PC-9 (cell line): Measurements from ENCODE around the gene TMCO4. TPM values are rescaled to one million over a fixed set of nuclear protein-coding genes. Genes with fewer than 3 reads are reported as not detected.

ENCODE experiments used
- BruUV-seq: library from RNA; stranded (reverse); fragments of 400-500 nt; replicated peaks from 2 replicates; lab custom pipeline; 2021; lab: Mats Ljungman, UMichigan
- CTCF ChIA-PET: fragments of 300-600 bp; sonication (Branson Sonifier 250); formaldehyde crosslinking; loops from one replicate; lab custom pipeline; 2022; ENCODE audit warnings: antibody characterized with exemption; lab: Charles Lee
- POLR2A ChIA-PET: fragments of 300-600 bp; sonication (Branson Sonifier 250); formaldehyde crosslinking; loops from one replicate; lab custom pipeline; 2022; ENCODE audit warnings: antibody characterized with exemption; ENCODE audit not compliant: unreplicated experiment; lab: Charles Lee
- DNase-seq, 2 experiments: peaks; one replicate each; pipeline versions ENCODE4 v3.0.0 to v3.0.0-alpha.2; 2015 to 2022; ENCODE audit warnings: mixed read lengths in 1 of 2
- H2AFZ ChIP-seq: fragments of 200-600 bp; sonication (generic); 2 replicates; pipeline ENCODE4 v1.8.1; 2017; ENCODE audit warnings: antibody characterized with exemption
- H3F3A ChIP-seq: fragments of 200-600 bp; sonication (generic); 2 replicates; pipeline ENCODE4 v1.8.1; 2017; ENCODE audit warnings: antibody characterized with exemption, mild to moderate bottlenecking, low read depth; ENCODE audit not compliant: insufficient read depth
- H3K27ac ChIP-seq: fragments of 200-600 bp; sonication (generic); 2 replicates; pipeline ENCODE4 v1.6.1; 2016; ENCODE audit warnings: mixed run types
- H3K27me3 ChIP-seq: fragments of 200-600 bp; sonication (generic); 2 replicates; pipeline ENCODE4 v1.6.1; 2016; ENCODE audit warnings: low read depth, mixed run types; ENCODE audit not compliant: insufficient read depth
- H3K36me3 ChIP-seq: fragments of 200-600 bp; sonication (generic); 2 replicates; pipeline ENCODE4 v1.6.1; 2016; ENCODE audit warnings: low read depth, mixed run types
- H3K4me1 ChIP-seq: fragments of 200-600 bp; sonication (generic); replicated peaks from 2 replicates; pipeline ENCODE4 v1.6.1; 2016; ENCODE audit warnings: mixed run types; ENCODE audit not compliant: insufficient read depth
- H3K4me2 ChIP-seq: fragments of 200-600 bp; sonication (generic); 2 replicates; pipeline ENCODE4 v1.6.1; 2017; ENCODE audit warnings: mixed run types
- H3K4me3 ChIP-seq: fragments of 200-600 bp; sonication (generic); 2 replicates; pipeline ENCODE4 v1.6.1; 2016; ENCODE audit warnings: mixed run types
- H3K79me2 ChIP-seq: fragments of 200-600 bp; sonication (generic); 2 replicates; pipeline ENCODE4 v1.6.1; 2017; ENCODE audit warnings: low read depth, mixed run types
- H3K9me2 ChIP-seq: fragments of 200-600 bp; sonication (generic); 2 replicates; pipeline ENCODE4 v1.8.1; 2017; ENCODE audit warnings: mild to moderate bottlenecking; ENCODE audit not compliant: insufficient read depth
- H3K9me3 ChIP-seq: fragments of 200-600 bp; sonication (generic); 2 replicates; pipeline ENCODE4 v1.8.1; 2016; ENCODE audit warnings: low read depth; ENCODE audit not compliant: insufficient read depth
- H4K20me1 ChIP-seq: fragments of 200-600 bp; sonication (generic); 2 replicates; pipeline ENCODE4 v1.8.1; 2017; ENCODE audit not compliant: insufficient read depth
- CTCF ChIP-seq: fragments of 200-600 bp; sonication (generic); conservative IDR thresholded peaks from 2 replicates; pipeline ENCODE4 v1.6.1; 2017; ENCODE audit warnings: mixed run types, antibody characterized with exemption, mild to moderate bottlenecking, moderate library complexity
- EZH2 ChIP-seq: fragments of 200-600 bp; sonication (generic); IDR thresholded peaks from 2 replicates; pipeline ENCODE4 v1.8.0; 2017; ENCODE audit warnings: antibody characterized with exemption, low read depth
- intact Hi-C: fragments of 100-400 bp; cut with micrococcal nuclease; formaldehyde crosslinking; loops from one replicate; pipeline ENCODE4 v1.10.0; 2022; ENCODE audit not compliant: unreplicated experiment
- total RNA-seq: library from RNA; stranded (reverse); gene quantifications from 2 replicates; pipeline ENCODE4 v1.2.3, GENCODE V29; 2021

Gene TMCO4
- total RNA-seq, 1 experiment from 2014 or later, result 22.6 TPM

GRCh38 chr1:19658186-19658585 lies 141.5 kb downstream of the TMCO4 start:
- no TSS peak for BruUV-seq
- DNase-seq, result no peak
- ChIA-PET CTCF (no interaction called here), POLR2A (no interaction called here)
- H3K79me2 ChIP-seq, result no peaks in the 10 kb centered on the region
- peaks cover 25% of the 10 kb centered on the region for H3F3A ChIP-seq
- intact Hi-C loops, result no loop called here
- H3K36me3 ChIP-seq, result no peaks in the 10 kb centered on the region
- H3K27ac ChIP-seq, result no peak overlapping the region
- H3K9me3 ChIP-seq, result no peaks in the 10 kb centered on the region
- H3K4me2 ChIP-seq, result no peak overlapping the region
- peaks cover 4% of the 10 kb centered on the region for H4K20me1 ChIP-seq
- H3K27me3 ChIP-seq, result no peaks in the 10 kb centered on the region
- no peak overlapping the region for H3K4me3 ChIP-seq
- peaks cover 15% of the 10 kb centered on the region for H3K4me1 ChIP-seq
- no peak for TF ChIP-seq EZH2
- H2AFZ ChIP-seq, result no peak overlapping the region
- no peaks in the 10 kb centered on the region for H3K9me2 ChIP-seq

GRCh38 chr1:19657511-19657910 lies 142.2 kb downstream of the TMCO4 start:
- H4K20me1 ChIP-seq, result peaks cover 4% of the 10 kb centered on the region
- no peaks in the 10 kb centered on the region for H3K27me3 ChIP-seq
- no peak overlapping the region for H3K4me3 ChIP-seq
- POLR2A ChIA-PET, result no interaction called here
- no peak overlapping the region for H2AFZ ChIP-seq
- H3K4me1 ChIP-seq, result peaks cover 15% of the 10 kb centered on the region
- no peaks in the 10 kb centered on the region for H3K9me3 ChIP-seq
- CTCF ChIA-PET, result interaction anchor here (0.7 kb wide), 1 partner anchor 553 kb away, joined by 8 read pairs; no protein-coding TSS in a partner anchor
- intact Hi-C loops, result no loop called here
- BruUV-seq, result TSS peak; percentile 43
- H3K4me2 ChIP-seq, result no peak overlapping the region
- no peaks in the 10 kb centered on the region for H3K79me2 ChIP-seq
- DNase-seq, result no peak
- H3K9me2 ChIP-seq, result no peaks in the 10 kb centered on the region
- H3K27ac ChIP-seq, result no peak overlapping the region
- H3K36me3 ChIP-seq, result no peaks in the 10 kb centered on the region
- no peak for TF ChIP-seq EZH2
- no peak for TF ChIP-seq CTCF
- peaks cover 25% of the 10 kb centered on the region for H3F3A ChIP-seq

- CTCF ChIA-PET, result interaction anchor here (0.7 kb wide), 1 partner anchor 554 kb away, joined by 8 read pairs; no protein-coding TSS in a partner anchor
- H3K4me1 ChIP-seq, result peaks cover 15% of the 10 kb centered on the region
These were observed 142.8 kb downstream of the TMCO4 start for GRCh38 chr1:19656780-19657466.

More at GRCh38 chr1:19656780-19657466, 142.8 kb downstream of the TMCO4 start:
- POLR2A ChIA-PET, result no interaction called here
- H3K4me2 ChIP-seq, result no peak overlapping the region
- no peaks in the 10 kb centered on the region for H3K79me2 ChIP-seq
- no peak overlapping the region for H3K4me3 ChIP-seq
- intact Hi-C loops, result no loop called here
- no peak overlapping the region for H2AFZ ChIP-seq
- no peak for DNase-seq
- H3F3A ChIP-seq, result peaks cover 20% of the 10 kb centered on the region
- H3K9me3 ChIP-seq, result no peaks in the 10 kb centered on the region
- no peaks in the 10 kb centered on the region for H3K36me3 ChIP-seq
- H3K27me3 ChIP-seq, result no peaks in the 10 kb centered on the region
- no TSS peak for BruUV-seq
- peaks cover 4% of the 10 kb centered on the region for H4K20me1 ChIP-seq
- H3K9me2 ChIP-seq, result no peaks in the 10 kb centered on the region
- H3K27ac ChIP-seq, result no peak overlapping the region
- no peak for TF ChIP-seq EZH2
- no peak for TF ChIP-seq CTCF
